ENCODE results near the gene GPR27. TPM values are rescaled to one million over a fixed set of nuclear protein-coding genes. Genes with fewer than 3 reads are reported as not detected.

The GPR27 gene
- total RNA-seq, 2 experiments from 2014 or later, result 1.2 to 1.6 TPM

Other genes starting within 250 kb of the GPR27 start
- 100 to 1,000 TPM; 108 to 153 TPM for gene FOXP1, start 170.1 kb upstream of the GPR27 start, total RNA-seq
- 10 to 100 TPM; 28.7 to 29.7 TPM for gene EIF4E3, start 28.5 kb upstream of the GPR27 start, total RNA-seq
- under 1 TPM; 0.32 to 0.37 TPM for gene PROK2, start 31.3 kb downstream of the GPR27 start, total RNA-seq

All from activated CD4-positive, alpha-beta T cell treated with anti-CD3 and anti-CD28 coated beads for 36 hours (primary cell).